H1 (cell line): ENCODE data around the gene IGLL1. TPM values are rescaled to one million over a fixed set of nuclear protein-coding genes. Genes with fewer than 3 reads are reported as not detected.

Source experiments
- CTCF ChIA-PET: fragments of 300-600 bp; sonication (Branson Sonifier 250); formaldehyde crosslinking; loops from one replicate; lab custom pipeline; 2021; ENCODE audit not compliant: partially characterized antibody; lab: Charles Lee
- POLR2A ChIA-PET: fragments of 300-600 bp; sonication (Branson Sonifier 250); formaldehyde crosslinking; loops from one replicate; lab custom pipeline; 2021; ENCODE audit warnings: inconsistent platforms; ENCODE audit not compliant: partially characterized antibody; lab: Charles Lee
- DNase-seq, 2 experiments: peaks; one replicate each; pipeline versions ENCODE4 v3.0.0 to v3.0.0-alpha.2; 2010 to 2022; ENCODE audit warnings: low spot score in 2 of 2, low read depth in 1 of 2, mixed read lengths in 1 of 2
- FAIRE-seq: peaks from 2 replicates; lab custom pipeline; 2011; peaks lifted over from hg19 to GRCh38; lab: Jason Lieb, UNC
- H2AFZ ChIP-seq: 2 replicates; pipeline ENCODE4 v1.8.1; 2012; ENCODE audit warnings: low read length, inconsistent platforms
- H2AK5ac ChIP-seq: 2 replicates; pipeline ENCODE4 v1.6.1; 2013; ENCODE audit warnings: low read depth, low read length
- H2BK120ac ChIP-seq: replicated peaks from 2 replicates; pipeline ENCODE3; 2013; ENCODE audit warnings: low read depth, low read length, inconsistent platforms
- H2BK12ac ChIP-seq: 2 replicates; pipeline ENCODE4 v1.6.1; 2013; ENCODE audit warnings: low read depth, low read length
- H2BK15ac ChIP-seq: 2 replicates; pipeline ENCODE4 v1.6.1; 2013; ENCODE audit warnings: low read length
- H2BK20ac ChIP-seq: 2 replicates; pipeline ENCODE4 v1.6.1; 2013; ENCODE audit warnings: low read length
- H2BK5ac ChIP-seq: 2 replicates; pipeline ENCODE4 v1.6.1; 2013; ENCODE audit warnings: low read depth, low read length
- H3K14ac ChIP-seq: 2 replicates; pipeline ENCODE4 v1.6.1; 2013; ENCODE audit warnings: inconsistent platforms; ENCODE audit not compliant: insufficient read length
- H3K18ac ChIP-seq: 2 replicates; pipeline ENCODE4 v1.6.1; 2013; ENCODE audit warnings: low read length; ENCODE audit errors: extremely low read depth
- H3K23ac ChIP-seq: 2 replicates; pipeline ENCODE4 v1.6.1; 2013; ENCODE audit warnings: inconsistent platforms; ENCODE audit not compliant: insufficient read length
- H3K23me2 ChIP-seq: 2 replicates; pipeline ENCODE4 v1.6.1; 2013; ENCODE audit warnings: low read depth, low read length
- H3K27ac ChIP-seq: 2 replicates; pipeline ENCODE4 v1.6.1; 2011; ENCODE audit warnings: low read depth, low read length, inconsistent platforms
- H3K27me3 ChIP-seq, 4 experiments: replicated peaks in 1 of 4; 1 replicate in 1 of 4; 2 replicates in 3 of 4; pipeline versions ENCODE4 v1.6.1 to v1.8.1; 2011 to 2013; ENCODE audit warnings: low read length in 3 of 4, mild to moderate bottlenecking in 3 of 4, inconsistent platforms in 2 of 4, mixed read lengths in 2 of 4, moderate library complexity in 1 of 4; ENCODE audit not compliant: control insufficient read depth in 3 of 4, insufficient read depth in 3 of 4; ENCODE audit errors: extremely low read depth in 1 of 4
- H3K36me3 ChIP-seq, 4 experiments: 2 replicates each; pipeline versions ENCODE4 v1.6.1 to v1.8.1; 2011 to 2013; ENCODE audit warnings: mild to moderate bottlenecking in 4 of 4, low read length in 3 of 4, moderate library complexity in 2 of 4, control low read depth in 1 of 4, inconsistent platforms in 1 of 4; ENCODE audit not compliant: insufficient read depth in 4 of 4, control insufficient read depth in 2 of 4
- H3K4ac ChIP-seq: replicated peaks from 2 replicates; pipeline ENCODE3; 2013; ENCODE audit warnings: low read length, low read depth, mixed read lengths, inconsistent platforms; ENCODE audit not compliant: insufficient read length
- H3K4me1 ChIP-seq, 4 experiments: replicated peaks in 1 of 4; 1 replicate in 1 of 4; 2 replicates in 3 of 4; pipeline versions ENCODE4 v1.6.1 to v1.8.1; 2011 to 2013; ENCODE audit warnings: low read length in 3 of 4, inconsistent platforms in 2 of 4, mixed read lengths in 1 of 4; ENCODE audit not compliant: insufficient read depth in 4 of 4, control insufficient read depth in 3 of 4
- H3K4me2 ChIP-seq, 2 experiments: 2 replicates each; pipeline versions ENCODE4 v1.6.1 to v1.8.1; 2011 to 2013; ENCODE audit warnings: low read depth in 2 of 2, low read length in 2 of 2, control low read depth in 1 of 2, inconsistent platforms in 1 of 2, mild to moderate bottlenecking in 1 of 2; ENCODE audit not compliant: insufficient read depth in 1 of 2
- H3K4me3 ChIP-seq, 4 experiments: fragments of 200-600, 300-600 bp in 1 of 4; sonication (generic), shearing (Covaris generic), sonication (Bioruptor Twin) in 1 of 4; 2 replicates each; pipeline versions ENCODE4 v1.5.1 to v1.8.1; 2011 to 2016; ENCODE audit warnings: low read length in 4 of 4, low read depth in 3 of 4, control low read depth in 2 of 4, inconsistent platforms in 2 of 4, mild to moderate bottlenecking in 2 of 4, mixed read lengths in 1 of 4, moderate library complexity in 1 of 4; ENCODE audit not compliant: insufficient read depth in 2 of 4; ENCODE audit errors: extremely low read depth in 1 of 4
- H3K56ac ChIP-seq: replicated peaks from 2 replicates; pipeline ENCODE3; 2013; ENCODE audit warnings: low read depth, mild to moderate bottlenecking, mixed read lengths, low read length, inconsistent platforms; ENCODE audit not compliant: insufficient read length
- H3K79me1 ChIP-seq: 2 replicates; pipeline ENCODE4 v1.6.1; 2013; ENCODE audit warnings: low read depth, low read length, control low read depth
- H3K79me2 ChIP-seq, 2 experiments: 2 replicates each; pipeline versions ENCODE4 v1.6.1 to v1.8.1; 2012 to 2013; ENCODE audit warnings: low read length in 2 of 2, mild to moderate bottlenecking in 2 of 2, inconsistent platforms in 1 of 2; ENCODE audit not compliant: insufficient read depth in 2 of 2, control insufficient read depth in 1 of 2
- H3K9ac ChIP-seq, 4 experiments: replicated peaks in 1 of 4; 1 replicate in 1 of 4; 2 replicates in 3 of 4; pipeline versions ENCODE4 v1.6.1 to v1.8.1; 2011 to 2013; ENCODE audit warnings: low read depth in 3 of 4, low read length in 3 of 4, control low read depth in 2 of 4, mild to moderate bottlenecking in 2 of 4, moderate library complexity in 2 of 4, inconsistent platforms in 1 of 4; ENCODE audit errors: extremely low read depth in 1 of 4
- H3K9me3 ChIP-seq, 2 experiments: 2 replicates each; pipeline versions ENCODE4 v1.6.1 to v1.8.1; 2012 to 2013; ENCODE audit warnings: mild to moderate bottlenecking in 2 of 2, moderate library complexity in 2 of 2, control low read depth in 1 of 2, inconsistent platforms in 1 of 2, low read depth in 1 of 2, low read length in 1 of 2, mixed read lengths in 1 of 2; ENCODE audit not compliant: insufficient read depth in 2 of 2
- H4K20me1 ChIP-seq, 2 experiments: replicated peaks in 1 of 2; 2 replicates each; pipeline versions ENCODE3 to v1.8.1; 2011 to 2013; ENCODE audit warnings: inconsistent platforms in 2 of 2, low read length in 2 of 2, mild to moderate bottlenecking in 1 of 2; ENCODE audit not compliant: insufficient read depth in 2 of 2, control insufficient read depth in 1 of 2
- H4K5ac ChIP-seq: 2 replicates; pipeline ENCODE4 v1.6.1; 2013; ENCODE audit warnings: low read length, low read depth, mixed read lengths, inconsistent platforms; ENCODE audit not compliant: insufficient read length
- H4K8ac ChIP-seq: 2 replicates; pipeline ENCODE4 v1.8.0; 2013; ENCODE audit warnings: mild to moderate bottlenecking, moderate library complexity, low read length, inconsistent platforms; ENCODE audit not compliant: insufficient read depth; ENCODE audit errors: extremely low read depth
- H4K91ac ChIP-seq: replicated peaks from 2 replicates; pipeline ENCODE3; 2013; ENCODE audit warnings: low read length, mixed read lengths, inconsistent platforms; ENCODE audit not compliant: insufficient read length
- POLR2A ChIP-seq, 2 experiments: IDR thresholded peaks; 1 replicate in 1 of 2; 2 replicates in 1 of 2; pipeline ENCODE4 v1.6.1; 2011; ENCODE audit warnings: low read depth in 2 of 2, low read length in 2 of 2, mild to moderate bottlenecking in 2 of 2; ENCODE audit errors: control extremely low read depth in 1 of 2
- WGBS, 2 experiments: shearing (Covaris generic) in 1 of 2; methylation state at CpG; one replicate each; pipeline versions ENCODE4 v1.1.6 to v1.1.7; 2013 to 2015; ENCODE audit warnings: low lambda C conversion rate in 2 of 2, mixed read lengths in 2 of 2, inconsistent platforms in 1 of 2, low coverage in 1 of 2, missing lambda C conversion rate in 1 of 2; ENCODE audit not compliant: insufficient replicate concordance in 2 of 2, insufficient coverage in 1 of 2, insufficient read length in 1 of 2; ENCODE audit errors: extremely low coverage in 1 of 2, missing lambda C conversion rate in 1 of 2; 5-methylcytosine and 5-hydroxymethylcytosine counted together
- polyA plus RNA-seq, 7 experiments: library from polyadenylated mRNA; depleted of rRNA in 3 of 7; stranded (reverse) in 5 of 7; unstranded in 2 of 7; fragments of >200 nt in 5 of 7; fragments of 200-250 nt in 2 of 7; gene quantifications; 1 replicate in 5 of 7; 2 replicates in 1 of 7; 4 replicates in 1 of 7; pipeline versions ENCODE4 v1.2.1 to v1.2.3, GENCODE V29; 2011 to 2013; ENCODE audit warnings: missing spikeins in 2 of 7, mixed read lengths in 2 of 7
- total RNA-seq: library from RNA; stranded (reverse); fragmentation: NEBNext Ultra II Directional; extraction: Animal tissue kit (Norgen Biotek cat#: 25700); gene quantifications from 2 replicates; pipeline ENCODE4 v1.2.1, GENCODE V29; 2021

The IGLL1 gene
- total and polyA plus RNA-seq, 2 of the 8 experiments (the other 6 are each of a cell fraction or from before 2014, with no cell fraction given), result not detected

- Histone ChIP-seq H3K4me3 (no peak overlapping the region), H3K23me2 (peaks cover 10% of the 10 kb centered on the region; the same call in 1 of the 2 replicates), H2AK5ac (peak overlapping the region; percentile 39; the same call in 1 of the 2 replicates), H3K4me2 (no peak overlapping the region), H4K91ac (no peak overlapping the region), H3K4ac (no peak overlapping the region), H3K14ac (no peak overlapping the region), H3K56ac (no peak overlapping the region), H3K23ac (no peak overlapping the region), H2BK15ac (no peak overlapping the region), H2BK12ac (no peak overlapping the region), H3K18ac (no peak overlapping the region; the same call in 1 of the 2 replicates), H4K8ac (no peak overlapping the region), H3K9ac (no peak overlapping the region), H3K27ac (no peak overlapping the region), H2BK20ac (no peak overlapping the region), H3K4me1 (peaks cover 0 to 15% (median 8%) of the 10 kb centered on the region in 4 experiments; a peak in 6 of 7 replicates), H2BK5ac (no peak overlapping the region), H3K36me3 (no peaks in the 10 kb centered on the region), H3K79me2 (no peaks in the 10 kb centered on the region), H3K9me3 (no peaks in the 10 kb centered on the region), H2BK120ac (no peak overlapping the region), H3K27me3 (peaks cover 5 to 46% (median 36%) of the 10 kb centered on the region in 4 experiments), H4K20me1 (peaks cover 0 to 3% of the 10 kb centered on the region in 2 experiments), H3K79me1 (no peaks in the 10 kb centered on the region), H4K5ac (no peak overlapping the region), H2AFZ (no peak overlapping the region)
- 83% methylated on average over 11 of the region's 11 CpGs; no CpG with 5 or more reads in 1 of the 2 experiments for WGBS, 2 experiments
- FAIRE-seq (no peak), DNase-seq (no peak)
- ChIA-PET CTCF (no interaction called here), POLR2A (no interaction called here)
- TF ChIP-seq POLR2A (IDR thresholded peaks at IDR 0.05; ENCODE audit: control extremely low read depth in 1 of 2, low read depth in 2 of 2, low read length in 2 of 2), result no peak
Measured at GRCh38 chr22:23525510-23525909, 54.6 kb downstream of the IGLL1 start.
